ENCODE data around the gene PLIN1.

DNA sequence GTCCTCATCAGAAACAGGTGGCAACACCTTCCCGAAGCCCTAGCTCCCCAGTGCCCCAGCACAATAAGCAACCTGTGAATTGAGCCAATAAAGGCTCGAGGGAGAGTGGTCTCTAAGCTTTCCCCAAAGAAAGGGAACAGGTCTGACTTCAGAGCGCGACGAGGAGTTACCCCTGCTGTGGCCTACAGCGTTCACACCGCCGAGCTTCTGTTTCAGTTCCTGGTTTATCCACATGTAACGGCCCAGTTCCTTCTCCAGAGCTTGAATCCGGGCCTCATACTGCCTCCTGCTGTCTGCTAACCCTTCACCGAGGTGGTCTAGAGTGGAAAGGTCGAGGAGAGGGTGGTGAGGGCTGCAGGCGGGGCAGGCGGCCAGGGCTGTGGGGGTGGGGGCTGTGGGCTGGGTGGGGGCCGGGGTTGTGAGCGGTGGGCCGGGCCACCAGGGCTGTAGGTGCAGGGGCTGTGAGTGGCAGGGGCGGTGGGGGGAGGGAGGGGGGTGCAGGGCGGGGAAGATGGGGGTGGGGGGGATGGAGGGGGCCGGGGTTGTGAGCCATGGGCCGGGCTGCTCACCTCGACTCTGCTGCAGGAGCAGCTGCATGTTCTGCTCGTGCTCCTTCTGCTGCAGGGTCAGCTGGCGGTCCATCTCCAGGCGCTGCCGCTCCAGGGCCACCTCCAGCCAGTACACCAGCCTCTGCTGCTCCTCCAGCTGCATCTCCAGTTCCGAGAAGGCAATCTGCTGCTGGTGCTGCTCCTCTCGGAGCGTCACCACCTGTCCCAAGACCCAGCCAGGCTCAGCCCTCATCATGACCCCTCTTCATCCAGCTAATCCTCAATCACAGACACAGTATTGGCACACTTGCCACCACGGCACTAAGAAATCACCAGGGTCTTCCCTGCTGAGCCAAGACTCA, 50.1 kb downstream of the PLIN1 start:
- TF ChIP-seq POLR2AphosphoS5 (IDR thresholded peaks at IDR 0.05), result no peak
- TF ChIP-seq, protein P1, sequence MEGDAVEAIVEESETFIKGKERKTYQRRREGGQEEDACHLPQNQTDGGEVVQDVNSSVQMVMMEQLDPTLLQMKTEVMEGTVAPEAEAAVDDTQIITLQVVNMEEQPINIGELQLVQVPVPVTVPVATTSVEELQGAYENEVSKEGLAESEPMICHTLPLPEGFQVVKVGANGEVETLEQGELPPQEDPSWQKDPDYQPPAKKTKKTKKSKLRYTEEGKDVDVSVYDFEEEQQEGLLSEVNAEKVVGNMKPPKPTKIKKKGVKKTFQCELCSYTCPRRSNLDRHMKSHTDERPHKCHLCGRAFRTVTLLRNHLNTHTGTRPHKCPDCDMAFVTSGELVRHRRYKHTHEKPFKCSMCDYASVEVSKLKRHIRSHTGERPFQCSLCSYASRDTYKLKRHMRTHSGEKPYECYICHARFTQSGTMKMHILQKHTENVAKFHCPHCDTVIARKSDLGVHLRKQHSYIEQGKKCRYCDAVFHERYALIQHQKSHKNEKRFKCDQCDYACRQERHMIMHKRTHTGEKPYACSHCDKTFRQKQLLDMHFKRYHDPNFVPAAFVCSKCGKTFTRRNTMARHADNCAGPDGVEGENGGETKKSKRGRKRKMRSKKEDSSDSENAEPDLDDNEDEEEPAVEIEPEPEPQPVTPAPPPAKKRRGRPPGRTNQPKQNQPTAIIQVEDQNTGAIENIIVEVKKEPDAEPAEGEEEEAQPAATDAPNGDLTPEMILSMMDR (IDR thresholded peaks at IDR 0.05 in 8 of 11, conservative IDR thresholded peaks at IDR 0.05 in 3 of 11), result no peak
